IPS-20b (cell line): ENCODE measurements around the gene MGST3.
"Not testable (repeated sequence)": the region's sequence is repeated elsewhere in the genome, so short reads cannot be mapped to it uniquely, and the experiment has no call there.

Experiments used
- H3K27ac ChIP-seq: one replicate; pipeline ENCODE4 v1.5.1; 2013; ENCODE audit warnings: low read length
- H3K27me3 ChIP-seq: 2 replicates; pipeline ENCODE4 v1.6.1; 2013; ENCODE audit warnings: mild to moderate bottlenecking, low read length, inconsistent platforms; ENCODE audit not compliant: insufficient read depth
- H3K36me3 ChIP-seq: 2 replicates; pipeline ENCODE4 v1.6.1; 2013; ENCODE audit warnings: low read depth, mild to moderate bottlenecking, inconsistent platforms, low read length, moderate library complexity; ENCODE audit not compliant: insufficient read depth
- H3K4me1 ChIP-seq: 2 replicates; pipeline ENCODE4 v1.6.1; 2013; ENCODE audit warnings: mild to moderate bottlenecking, control low read depth, inconsistent platforms, low read length, moderate library complexity; ENCODE audit not compliant: insufficient read depth
- H3K4me3 ChIP-seq: 2 replicates; pipeline ENCODE4 v1.5.1; 2013; ENCODE audit warnings: mild to moderate bottlenecking, low read length, inconsistent platforms
- H3K9ac ChIP-seq: 2 replicates; pipeline ENCODE4 v1.6.1; 2013; ENCODE audit warnings: low read depth, mild to moderate bottlenecking, inconsistent platforms, low read length, moderate library complexity
- H3K9me3 ChIP-seq: 2 replicates; pipeline ENCODE4 v1.6.1; 2013; ENCODE audit warnings: mild to moderate bottlenecking, low read depth, low read length, inconsistent platforms; ENCODE audit not compliant: insufficient read depth

MGST3 gene

GRCh38 chr1:165606676-165607075 is 24.4 kb upstream of the MGST3 start:
- not testable (repeated sequence) for H3K4me3 ChIP-seq, H3K9me3 ChIP-seq, H3K4me1 ChIP-seq, H3K36me3 ChIP-seq, H3K27ac ChIP-seq, H3K9ac ChIP-seq, H3K27me3 ChIP-seq

GRCh38 chr1:165610866-165611265 is 20.2 kb upstream of the MGST3 start:
- Histone ChIP-seq H3K4me3 (no peak overlapping the region), H3K27me3 (no peaks in the 10 kb centered on the region), H3K9ac (no peak overlapping the region), H3K4me1 (no peaks in the 10 kb centered on the region), H3K27ac (no peak overlapping the region), H3K36me3 (no peaks in the 10 kb centered on the region), H3K9me3 (peaks cover 3% of the 10 kb centered on the region)

- no peaks in the 10 kb centered on the region for H3K36me3 ChIP-seq
- H3K27ac ChIP-seq: no peak overlapping the region
Observed at GRCh38 chr1:165612062-165612461, 19.0 kb upstream of the MGST3 start.

GRCh38 chr1:165616054-165616612 is 14.9 kb upstream of the MGST3 start:
- Histone ChIP-seq H3K27ac (no peak overlapping the region), H3K36me3 (no peaks in the 10 kb centered on the region), H3K4me3 (no peak overlapping the region), H3K27me3 (no peaks in the 10 kb centered on the region), H3K9ac (no peak overlapping the region), H3K9me3 (peaks cover 3% of the 10 kb centered on the region), H3K4me1 (peaks cover 5% of the 10 kb centered on the region; the same call in 1 of the 2 replicates)

More at GRCh38 chr1:165612062-165612461, 19.0 kb upstream of the MGST3 start:
- Histone ChIP-seq H3K9ac (no peak overlapping the region), H3K4me1 (peaks cover 5% of the 10 kb centered on the region; the same call in 1 of the 2 replicates), H3K27me3 (no peaks in the 10 kb centered on the region), H3K4me3 (no peak overlapping the region), H3K9me3 (peaks cover 3% of the 10 kb centered on the region)

GRCh38 chr1:165616987-165617546 is 14.0 kb upstream of the MGST3 start:
- no peaks in the 10 kb centered on the region for H3K27me3 ChIP-seq
- no peaks in the 10 kb centered on the region for H3K36me3 ChIP-seq
- no peak overlapping the region for H3K9ac ChIP-seq
- H3K4me3 ChIP-seq: no peak overlapping the region
- H3K27ac ChIP-seq: no peak overlapping the region
- H3K9me3 ChIP-seq: peaks cover 3% of the 10 kb centered on the region
- peaks cover 5% of the 10 kb centered on the region; the same call in 1 of the 2 replicates for H3K4me1 ChIP-seq

- H3K9ac ChIP-seq: no peak overlapping the region
- no peaks in the 10 kb centered on the region for H3K9me3 ChIP-seq
- no peaks in the 10 kb centered on the region for H3K27me3 ChIP-seq
- peaks cover 5% of the 10 kb centered on the region; the same call in 1 of the 2 replicates for H3K4me1 ChIP-seq
- no peaks in the 10 kb centered on the region for H3K36me3 ChIP-seq
- H3K27ac ChIP-seq: no peak overlapping the region
- no peak overlapping the region for H3K4me3 ChIP-seq
Observed at GRCh38 chr1:165619647-165620151, 11.3 kb upstream of the MGST3 start.

GRCh38 chr1:165623624-165624023 is 7.4 kb upstream of the MGST3 start:
- Histone ChIP-seq H3K27me3 (no peaks in the 10 kb centered on the region), H3K9me3 (no peaks in the 10 kb centered on the region), H3K9ac (no peak overlapping the region), H3K27ac (no peak overlapping the region), H3K4me1 (no peaks in the 10 kb centered on the region), H3K36me3 (no peaks in the 10 kb centered on the region), H3K4me3 (no peak overlapping the region)

GRCh38 chr1:165624441-165624840 is 6.6 kb upstream of the MGST3 start:
- Histone ChIP-seq H3K27ac (no peak overlapping the region), H3K27me3 (peaks cover 7% of the 10 kb centered on the region; the same call in 1 of the 2 replicates), H3K4me1 (no peaks in the 10 kb centered on the region), H3K4me3 (no peak overlapping the region), H3K9ac (no peak overlapping the region), H3K9me3 (no peaks in the 10 kb centered on the region), H3K36me3 (no peaks in the 10 kb centered on the region)

GRCh38 chr1:165628147-165628822 is 2.7 kb upstream of the MGST3 start:
- H3K36me3 ChIP-seq: no peaks in the 10 kb centered on the region
- H3K4me3 ChIP-seq: no peak overlapping the region
- peaks cover 7% of the 10 kb centered on the region; the same call in 1 of the 2 replicates for H3K27me3 ChIP-seq
- H3K27ac ChIP-seq: no peak overlapping the region
- no peaks in the 10 kb centered on the region for H3K9me3 ChIP-seq
- peaks cover 17% of the 10 kb centered on the region for H3K4me1 ChIP-seq
- no peak overlapping the region for H3K9ac ChIP-seq

GRCh38 chr1:165629151-165629550 is 1.9 kb upstream of the MGST3 start:
- peaks cover 7% of the 10 kb centered on the region; the same call in 1 of the 2 replicates for H3K27me3 ChIP-seq
- H3K27ac ChIP-seq: no peak overlapping the region
- H3K4me3 ChIP-seq: no peak overlapping the region
- H3K4me1 ChIP-seq: peaks cover 19% of the 10 kb centered on the region
- no peaks in the 10 kb centered on the region for H3K36me3 ChIP-seq
- no peak overlapping the region for H3K9ac ChIP-seq
- no peaks in the 10 kb centered on the region for H3K9me3 ChIP-seq

- no peaks in the 10 kb centered on the region for H3K9me3 ChIP-seq
- H3K4me3 ChIP-seq: peak overlapping the region; percentile 96
- peak overlapping the region; percentile 88; the same call in 1 of the 2 replicates for H3K9ac ChIP-seq
- peaks cover 7% of the 10 kb centered on the region; the same call in 1 of the 2 replicates for H3K27me3 ChIP-seq
- peaks cover 26% of the 10 kb centered on the region for H3K4me1 ChIP-seq
- H3K36me3 ChIP-seq: no peaks in the 10 kb centered on the region
- H3K27ac ChIP-seq: peak overlapping the region; percentile 79
Observed at GRCh38 chr1:165629848-165630628, 996 bp upstream of the MGST3 start.
